Neural cell (in vitro differentiated cells): ENCODE data around the gene SNAP29. TPM values are rescaled to one million over a fixed set of nuclear protein-coding genes. Genes with fewer than 3 reads are reported as not detected.
"Not testable (repeated sequence)": the region's sequence is repeated elsewhere in the genome, so short reads cannot be mapped to it uniquely, and the experiment has no call there.

Experiments used
- H2AFZ ChIP-seq: fragments of 200-600, 300-800 bp; sonication (generic), shearing (Covaris generic); 2 replicates; pipeline ENCODE4 v1.6.0; 2014; ENCODE audit warnings: low read depth, mild to moderate bottlenecking, antibody characterized with exemption, low read length, moderate library complexity
- H3F3A ChIP-seq: fragments of 200-600 bp; shearing (Covaris generic); 2 replicates; pipeline ENCODE4 v1.6.1; 2016; ENCODE audit warnings: mild to moderate bottlenecking, moderate library complexity, mixed read lengths, antibody characterized with exemption, low read length; ENCODE audit not compliant: insufficient read depth, poor library complexity, severe bottlenecking
- H3K27ac ChIP-seq: fragments of 200-600, 300-800 bp; sonication (generic), shearing (Covaris generic); 2 replicates; pipeline ENCODE4 v1.5.1; 2014; ENCODE audit warnings: mild to moderate bottlenecking, low read length, moderate library complexity
- H3K27me3 ChIP-seq: fragments of 300-800, 200-600 bp; sonication (generic), shearing (Covaris generic); 2 replicates; pipeline ENCODE4 v1.6.0; 2014; ENCODE audit warnings: mild to moderate bottlenecking, low read depth, low read length, moderate library complexity; ENCODE audit not compliant: insufficient read depth
- H3K36me3 ChIP-seq: fragments of 300-800, 200-600 bp; sonication (generic), shearing (Covaris generic); 2 replicates; pipeline ENCODE4 v1.5.1; 2014; ENCODE audit warnings: mild to moderate bottlenecking, antibody characterized with exemption, low read length, moderate library complexity; ENCODE audit not compliant: insufficient read depth
- H3K4me2 ChIP-seq: fragments of 300-800, 200-600 bp; sonication (generic), shearing (Covaris generic); 2 replicates; pipeline ENCODE4 v1.6.0; 2014; ENCODE audit warnings: mild to moderate bottlenecking, low read length
- H3K4me3 ChIP-seq: fragments of 300-800, 200-600 bp; sonication (generic), shearing (Covaris generic); 2 replicates; pipeline ENCODE4 v1.5.1; 2014; ENCODE audit warnings: mild to moderate bottlenecking, low read length, moderate library complexity
- H3K79me2 ChIP-seq: fragments of 200-600 bp; shearing (Covaris generic); replicated peaks from 2 replicates; pipeline ENCODE4 v1.6.0; 2014; ENCODE audit warnings: mild to moderate bottlenecking, low read length, moderate library complexity; ENCODE audit not compliant: insufficient read depth
- H3K9ac ChIP-seq: fragments of 300-800, 200-600 bp; sonication (generic), shearing (Covaris generic); 2 replicates; pipeline ENCODE4 v1.6.1; 2016; ENCODE audit warnings: mild to moderate bottlenecking, low read length, mixed read lengths
- H3K9me2 ChIP-seq: fragments of 200-600 bp; shearing (Covaris generic); 2 replicates; pipeline ENCODE4 v1.6.1; 2016; ENCODE audit warnings: mild to moderate bottlenecking, low read length, mixed read lengths; ENCODE audit not compliant: insufficient read depth
- H3K9me3 ChIP-seq: fragments of 200-600, 300-800 bp; sonication (generic), shearing (Covaris generic); 2 replicates; pipeline ENCODE4 v1.6.1; 2016; ENCODE audit warnings: mild to moderate bottlenecking, mixed run types, low read length, moderate library complexity, mixed read lengths
- H4K20me1 ChIP-seq: fragments of 200-600 bp; shearing (Covaris generic); 2 replicates; pipeline ENCODE4 v1.6.1; 2016; ENCODE audit warnings: mild to moderate bottlenecking, mixed run types; ENCODE audit not compliant: insufficient read depth
- EP300 ChIP-seq: fragments of 450-650 bp; conservative IDR thresholded peaks from 2 replicates; pipeline ENCODE4 v1.6.1; 2014; ENCODE audit warnings: antibody characterized with exemption, mild to moderate bottlenecking, moderate library complexity; ENCODE audit not compliant: poor library complexity, severe bottlenecking
- EZH2 ChIP-seq: fragments of 200-600, 300-800 bp; shearing (Covaris generic), sonication (generic); IDR thresholded peaks from 2 replicates; pipeline ENCODE4 v1.6.1; 2014; ENCODE audit warnings: antibody characterized with exemption, low read length, borderline replicate concordance, mild to moderate bottlenecking; ENCODE audit not compliant: insufficient read depth, poor library complexity, severe bottlenecking
- MXI1 ChIP-seq: fragments of 450-650 bp; conservative IDR thresholded peaks from 2 replicates; pipeline ENCODE4 v1.6.1; 2014; ENCODE audit warnings: antibody characterized with exemption, mild to moderate bottlenecking; ENCODE audit not compliant: poor library complexity, severe bottlenecking
- POLR2AphosphoS5 ChIP-seq: IDR thresholded peaks from 2 replicates; pipeline ENCODE4 v1.6.1; 2012
- RAD21 ChIP-seq: fragments of 450-650 bp; conservative IDR thresholded peaks from 2 replicates; pipeline ENCODE4 v1.6.1; 2014; ENCODE audit warnings: antibody characterized with exemption, mild to moderate bottlenecking, moderate library complexity
- SMC3 ChIP-seq: fragments of 450-650 bp; conservative IDR thresholded peaks from 2 replicates; pipeline ENCODE4 v1.6.1; 2014; ENCODE audit warnings: antibody characterized with exemption, mild to moderate bottlenecking, moderate library complexity; ENCODE audit not compliant: poor library complexity
- TAF1 ChIP-seq: IDR thresholded peaks from 2 replicates; pipeline ENCODE4 v1.6.1; 2012; ENCODE audit warnings: low read depth
- polyA plus RNA-seq: library from polyadenylated mRNA; depleted of rRNA; stranded (reverse); fragments of >200 nt; gene quantifications from 2 replicates; pipeline ENCODE4 v1.2.3, GENCODE V29; 2014
- TF ChIP-seq, protein P1 (sequence below): fragments of 450-650 bp; IDR thresholded peaks from 2 replicates; pipeline ENCODE4 v1.5.1; 2014; ENCODE audit warnings: antibody characterized with exemption, mild to moderate bottlenecking, moderate library complexity; ENCODE audit not compliant: poor library complexity, severe bottlenecking
- TF ChIP-seq, protein P2 (sequence below): IDR thresholded peaks from 2 replicates; pipeline ENCODE4 v1.6.1; 2012; ENCODE audit warnings: borderline replicate concordance

Gene SNAP29
- polyA plus RNA-seq, 1 donor from 2014 or later = 7.0 TPM

DNA sequence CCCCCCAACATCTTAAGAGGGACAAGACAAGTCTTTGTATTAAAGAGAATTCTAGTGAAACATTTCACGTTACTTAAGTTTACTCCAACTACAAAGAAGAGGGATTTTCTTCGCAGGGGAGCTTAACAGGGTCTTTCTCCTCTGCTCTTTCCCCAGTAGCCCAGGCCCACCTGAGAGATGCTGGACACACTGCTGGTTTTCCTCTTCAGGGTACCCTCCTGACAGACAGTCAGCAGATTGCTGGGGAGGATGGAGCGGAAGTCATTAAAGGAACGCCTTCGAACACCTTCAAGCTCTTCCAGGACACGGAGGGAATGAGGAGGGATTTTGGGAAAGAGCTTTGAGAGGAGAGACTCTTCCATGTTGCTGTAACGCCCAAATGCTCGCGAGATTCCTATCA, 39.3 kb upstream of the SNAP29 start:
- Histone ChIP-seq H3K36me3 (peaks cover 6% of the 10 kb centered on the region), H3F3A (no peaks in the 10 kb centered on the region), H4K20me1 (no peaks in the 10 kb centered on the region), H3K4me2 (no peak overlapping the region), H3K27ac (no peak overlapping the region), H3K27me3 (no peaks in the 10 kb centered on the region), H2AFZ (no peak overlapping the region), H3K79me2 (no peaks in the 10 kb centered on the region), H3K9ac (no peak overlapping the region), H3K9me3 (no peaks in the 10 kb centered on the region), H3K4me3 (no peak overlapping the region), H3K9me2 (no peaks in the 10 kb centered on the region)
- no peak for TF ChIP-seq SMC3
- TF ChIP-seq, protein P1, sequence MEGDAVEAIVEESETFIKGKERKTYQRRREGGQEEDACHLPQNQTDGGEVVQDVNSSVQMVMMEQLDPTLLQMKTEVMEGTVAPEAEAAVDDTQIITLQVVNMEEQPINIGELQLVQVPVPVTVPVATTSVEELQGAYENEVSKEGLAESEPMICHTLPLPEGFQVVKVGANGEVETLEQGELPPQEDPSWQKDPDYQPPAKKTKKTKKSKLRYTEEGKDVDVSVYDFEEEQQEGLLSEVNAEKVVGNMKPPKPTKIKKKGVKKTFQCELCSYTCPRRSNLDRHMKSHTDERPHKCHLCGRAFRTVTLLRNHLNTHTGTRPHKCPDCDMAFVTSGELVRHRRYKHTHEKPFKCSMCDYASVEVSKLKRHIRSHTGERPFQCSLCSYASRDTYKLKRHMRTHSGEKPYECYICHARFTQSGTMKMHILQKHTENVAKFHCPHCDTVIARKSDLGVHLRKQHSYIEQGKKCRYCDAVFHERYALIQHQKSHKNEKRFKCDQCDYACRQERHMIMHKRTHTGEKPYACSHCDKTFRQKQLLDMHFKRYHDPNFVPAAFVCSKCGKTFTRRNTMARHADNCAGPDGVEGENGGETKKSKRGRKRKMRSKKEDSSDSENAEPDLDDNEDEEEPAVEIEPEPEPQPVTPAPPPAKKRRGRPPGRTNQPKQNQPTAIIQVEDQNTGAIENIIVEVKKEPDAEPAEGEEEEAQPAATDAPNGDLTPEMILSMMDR = no peak
- TF ChIP-seq, protein P2, sequence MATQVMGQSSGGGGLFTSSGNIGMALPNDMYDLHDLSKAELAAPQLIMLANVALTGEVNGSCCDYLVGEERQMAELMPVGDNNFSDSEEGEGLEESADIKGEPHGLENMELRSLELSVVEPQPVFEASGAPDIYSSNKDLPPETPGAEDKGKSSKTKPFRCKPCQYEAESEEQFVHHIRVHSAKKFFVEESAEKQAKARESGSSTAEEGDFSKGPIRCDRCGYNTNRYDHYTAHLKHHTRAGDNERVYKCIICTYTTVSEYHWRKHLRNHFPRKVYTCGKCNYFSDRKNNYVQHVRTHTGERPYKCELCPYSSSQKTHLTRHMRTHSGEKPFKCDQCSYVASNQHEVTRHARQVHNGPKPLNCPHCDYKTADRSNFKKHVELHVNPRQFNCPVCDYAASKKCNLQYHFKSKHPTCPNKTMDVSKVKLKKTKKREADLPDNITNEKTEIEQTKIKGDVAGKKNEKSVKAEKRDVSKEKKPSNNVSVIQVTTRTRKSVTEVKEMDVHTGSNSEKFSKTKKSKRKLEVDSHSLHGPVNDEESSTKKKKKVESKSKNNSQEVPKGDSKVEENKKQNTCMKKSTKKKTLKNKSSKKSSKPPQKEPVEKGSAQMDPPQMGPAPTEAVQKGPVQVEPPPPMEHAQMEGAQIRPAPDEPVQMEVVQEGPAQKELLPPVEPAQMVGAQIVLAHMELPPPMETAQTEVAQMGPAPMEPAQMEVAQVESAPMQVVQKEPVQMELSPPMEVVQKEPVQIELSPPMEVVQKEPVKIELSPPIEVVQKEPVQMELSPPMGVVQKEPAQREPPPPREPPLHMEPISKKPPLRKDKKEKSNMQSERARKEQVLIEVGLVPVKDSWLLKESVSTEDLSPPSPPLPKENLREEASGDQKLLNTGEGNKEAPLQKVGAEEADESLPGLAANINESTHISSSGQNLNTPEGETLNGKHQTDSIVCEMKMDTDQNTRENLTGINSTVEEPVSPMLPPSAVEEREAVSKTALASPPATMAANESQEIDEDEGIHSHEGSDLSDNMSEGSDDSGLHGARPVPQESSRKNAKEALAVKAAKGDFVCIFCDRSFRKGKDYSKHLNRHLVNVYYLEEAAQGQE = no peak
- no peak for TF ChIP-seq MXI1
- no peak for TF ChIP-seq EP300
- no peak for TF ChIP-seq TAF1
- no peak for TF ChIP-seq RAD21
- TF ChIP-seq EZH2 = no peak
- TF ChIP-seq POLR2AphosphoS5 = no peak

DNA sequence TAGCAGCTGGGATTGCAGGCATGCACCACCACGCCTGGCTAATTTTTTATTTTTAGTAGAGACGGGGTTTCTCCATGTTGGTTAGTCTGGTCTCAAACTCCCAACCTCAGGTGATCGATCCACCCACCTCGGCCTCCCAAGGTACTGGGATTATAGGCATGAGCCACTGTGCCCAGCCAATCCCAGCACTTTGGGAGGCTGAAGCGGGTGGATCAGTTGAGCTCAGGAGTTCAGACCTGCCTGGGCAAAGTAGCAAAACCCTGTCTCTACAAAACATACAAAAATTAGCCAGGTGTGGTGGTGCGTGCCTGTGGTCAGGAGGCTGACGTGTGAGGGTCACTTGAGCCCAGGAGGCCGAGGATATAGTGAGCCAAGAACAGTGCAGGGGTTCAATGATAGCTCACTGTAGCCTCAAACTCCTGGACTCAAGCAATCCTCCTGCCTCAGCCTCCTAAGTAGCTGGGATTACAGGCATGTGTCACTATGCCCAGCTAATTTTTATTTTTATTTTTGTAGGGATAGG, 37.0 kb upstream of the SNAP29 start:
- not testable (repeated sequence) for H4K20me1 ChIP-seq, H3F3A ChIP-seq, H2AFZ ChIP-seq, H3K4me3 ChIP-seq, H3K36me3 ChIP-seq, H3K79me2 ChIP-seq, H3K9ac ChIP-seq, H3K27ac ChIP-seq, H3K27me3 ChIP-seq, H3K4me2 ChIP-seq, H3K9me3 ChIP-seq, H3K9me2 ChIP-seq

DNA sequence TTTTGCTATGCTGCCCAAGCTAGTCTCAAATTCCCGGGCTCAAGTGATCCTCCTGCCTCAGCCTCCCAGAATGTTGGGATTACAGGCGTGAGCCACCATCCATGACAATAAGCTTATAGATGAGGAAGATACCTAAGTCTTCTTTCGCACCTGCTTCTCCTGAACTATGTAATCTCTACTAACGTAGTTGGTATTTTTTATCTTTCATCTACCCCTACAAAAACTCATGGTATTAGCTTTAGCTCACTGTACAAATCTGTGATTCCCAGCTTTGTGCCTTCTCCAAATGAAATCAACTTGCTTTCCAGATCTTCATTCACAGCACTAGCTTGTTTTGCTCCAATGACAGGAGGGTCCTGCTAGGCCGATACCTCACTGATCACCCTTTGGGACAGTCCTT, 36.6 kb upstream of the SNAP29 start:
- TF ChIP-seq TAF1 (no peak), EP300 (no peak), RAD21 (no peak), SMC3 (no peak), EZH2 (no peak), POLR2AphosphoS5 (no peak), MXI1 (no peak)
- TF ChIP-seq, protein P2 = no peak
- TF ChIP-seq, protein P1 = no peak
- Histone ChIP-seq H3K79me2 (no peaks in the 10 kb centered on the region), H3K4me3 (no peak overlapping the region), H3K36me3 (no peaks in the 10 kb centered on the region), H4K20me1 (no peaks in the 10 kb centered on the region), H3K27ac (no peak overlapping the region), H3K4me2 (no peak overlapping the region), H3K9me2 (no peaks in the 10 kb centered on the region), H2AFZ (no peak overlapping the region), H3F3A (no peaks in the 10 kb centered on the region), H3K9me3 (no peaks in the 10 kb centered on the region), H3K27me3 (no peaks in the 10 kb centered on the region), H3K9ac (no peak overlapping the region)
